Subcutaneous abdominal adipose tissue (tissue), 5 donors: ENCODE measurements around the gene IGLON5.

ENCODE experiments used
- H3K27ac ChIP-seq: one replicate; pipeline ENCODE4 v1.7.0; 2013; ENCODE audit warnings: low read depth, mild to moderate bottlenecking, inconsistent platforms, low read length, moderate library complexity
- H3K27me3 ChIP-seq, 5 donors: one replicate each; pipeline ENCODE4 v1.7.0; 2013; ENCODE audit warnings: low read length in 5 of 5, inconsistent platforms in 1 of 5; ENCODE audit not compliant: control insufficient read depth in 5 of 5, insufficient read depth in 4 of 5
- H3K36me3 ChIP-seq, 5 donors: one replicate each; pipeline ENCODE4 v1.7.0; 2013; ENCODE audit warnings: low read length in 5 of 5; ENCODE audit not compliant: control insufficient read depth in 5 of 5, insufficient read depth in 5 of 5
- H3K4me1 ChIP-seq, 5 donors: one replicate each; pipeline ENCODE4 v1.7.0; 2013; ENCODE audit warnings: low read length in 5 of 5, mild to moderate bottlenecking in 3 of 5, moderate library complexity in 1 of 5; ENCODE audit not compliant: control insufficient read depth in 5 of 5, insufficient read depth in 5 of 5
- H3K4me3 ChIP-seq, 5 donors: one replicate each; pipeline ENCODE4 v1.7.0; 2013; ENCODE audit warnings: low read length in 5 of 5, low read depth in 1 of 5
- H3K9ac ChIP-seq, 5 donors: one replicate each; pipeline ENCODE4 v1.7.0; 2013; ENCODE audit warnings: low read length in 5 of 5, mild to moderate bottlenecking in 4 of 5, moderate library complexity in 3 of 5
- H3K9me3 ChIP-seq, 5 donors: one replicate each; pipeline ENCODE4 v1.7.0; 2013; ENCODE audit warnings: low read length in 5 of 5; ENCODE audit not compliant: control insufficient read depth in 5 of 5
- donor health status: healthy.
- donor health status: healthy.
- donor health status: healthy.
- donor health status: healthy.
- donor health status: healthy.

IGLON5 gene

DNA sequence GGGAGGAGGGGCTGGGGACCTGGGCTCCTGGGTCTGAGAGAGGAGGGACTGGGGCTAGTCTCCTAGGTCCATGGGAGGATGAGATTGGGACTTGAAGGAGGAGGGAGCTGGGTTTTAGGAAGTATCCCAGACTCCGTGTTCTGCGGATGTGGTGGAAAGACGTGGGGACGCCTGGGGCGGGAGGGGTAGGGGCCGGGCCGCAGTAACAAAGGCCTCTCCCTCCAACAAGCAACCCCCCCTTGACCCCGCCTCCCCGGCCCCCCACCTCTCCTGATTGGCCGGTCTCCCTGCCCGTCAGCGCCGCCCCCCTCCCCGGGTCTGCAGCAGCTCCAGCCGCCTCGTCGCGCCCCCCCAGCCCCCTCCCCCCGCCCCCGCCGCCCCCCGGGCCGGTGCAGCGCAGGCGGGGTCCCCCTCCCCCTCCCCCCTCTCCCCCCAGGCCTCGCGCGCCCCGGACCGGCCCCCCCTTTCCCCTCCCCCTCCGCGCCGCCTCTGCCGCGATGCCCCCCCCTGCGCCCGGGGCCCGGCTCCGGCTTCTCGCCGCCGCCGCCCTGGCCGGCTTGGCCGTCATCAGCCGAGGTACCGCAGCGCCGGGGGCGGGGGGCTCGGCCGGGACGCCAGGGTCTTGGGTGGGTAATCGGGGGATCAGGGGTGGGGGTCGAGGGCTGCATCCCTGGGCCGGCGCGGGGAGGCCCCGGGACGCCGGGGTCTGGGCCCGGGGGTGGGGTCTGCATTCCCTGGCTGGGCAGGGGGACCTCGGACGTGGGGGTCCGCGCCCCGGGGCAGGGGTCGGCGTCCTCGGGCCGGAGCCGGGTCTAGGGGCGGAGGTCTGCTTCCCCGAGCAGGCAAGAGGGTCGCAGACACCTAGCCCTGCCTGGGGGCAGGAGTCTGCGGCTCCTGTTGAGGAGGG, at the start of gene IGLON5:
Gene IGLON5, plus strand, starts transcription at position 294 of the 907 bp plus-strand sequence. Its CDS starts 204 bp downstream, at position 498.
- H3K36me3 ChIP-seq, result no peaks in the 10 kb centered on the region
- peaks cover 5 to 28% (median 22%) of the 10 kb centered on the region in 5 donors for H3K27me3 ChIP-seq
- H3K9ac ChIP-seq, result no peak within 1 kb of the TSS
- no peak within 1 kb of the TSS for H3K27ac ChIP-seq
- H3K4me1 ChIP-seq, result peaks cover 0 to 6% (median 0%) of the 10 kb centered on the region in 5 donors
- H3K9me3 ChIP-seq, result peaks cover 0 to 11% (median 7%) of the 10 kb centered on the region in 5 donors
- no peak within 1 kb of the TSS for H3K4me3 ChIP-seq

DNA sequence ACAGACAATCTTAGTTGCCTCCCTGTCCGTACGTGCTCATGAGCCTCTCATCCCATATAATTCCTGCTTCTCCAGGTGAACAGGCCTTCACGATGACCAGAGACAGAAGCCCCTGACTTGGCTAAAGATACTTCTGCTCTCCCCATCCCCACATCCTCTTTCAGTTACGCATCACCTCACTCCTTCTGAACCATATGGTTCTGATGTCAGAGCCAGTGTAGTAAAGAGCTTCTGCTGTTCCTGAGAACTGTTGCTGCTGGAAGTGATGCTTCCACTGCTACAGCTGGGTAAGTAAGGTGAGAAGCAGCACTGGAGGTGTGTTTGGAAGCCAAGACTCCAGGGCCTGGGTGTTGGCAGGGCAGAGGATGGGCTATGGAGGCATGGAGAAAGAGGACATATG, 47.6 kb upstream of the IGLON5 start:
- Histone ChIP-seq H3K9ac (no peak overlapping the region), H3K4me3 (no peak overlapping the region), H3K36me3 (no peaks in the 10 kb centered on the region), H3K4me1 (peaks cover 0 to 3% (median 0%) of the 10 kb centered on the region in 5 donors), H3K27me3 (peaks cover 0 to 9% (median 7%) of the 10 kb centered on the region in 5 donors), H3K27ac (no peak overlapping the region), H3K9me3 (peaks cover 0 to 3% (median 0%) of the 10 kb centered on the region in 5 donors)

DNA sequence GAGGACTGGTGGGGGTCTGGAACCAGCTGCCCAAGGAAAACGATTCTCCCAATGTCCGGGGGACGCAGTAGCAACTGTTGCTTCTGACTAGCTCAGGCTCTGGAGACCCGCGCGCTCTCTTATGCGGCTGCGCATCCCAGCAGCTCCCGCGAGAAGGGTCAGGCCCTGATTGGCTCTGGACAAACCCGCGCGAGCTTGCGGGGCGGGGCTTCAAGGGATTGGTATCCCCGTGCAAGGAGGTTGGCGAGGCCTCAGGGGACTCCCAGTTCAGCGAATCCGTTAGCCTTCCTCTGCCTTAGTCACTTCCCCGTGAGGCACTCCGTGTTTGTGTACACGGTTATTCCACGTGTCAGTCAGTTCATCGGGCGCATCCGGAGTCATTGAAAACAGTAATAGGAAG, 40.4 kb upstream of the IGLON5 start:
- no peak overlapping the region for H3K4me3 ChIP-seq
- no peak overlapping the region for H3K27ac ChIP-seq
- peaks cover 3 to 9% (median 5%) of the 10 kb centered on the region in 5 donors for H3K27me3 ChIP-seq
- no peaks in the 10 kb centered on the region for H3K9me3 ChIP-seq
- H3K9ac ChIP-seq, result no peak overlapping the region
- H3K4me1 ChIP-seq, result peaks cover 0 to 3% (median 0%) of the 10 kb centered on the region in 5 donors
- H3K36me3 ChIP-seq, result no peaks in the 10 kb centered on the region

DNA sequence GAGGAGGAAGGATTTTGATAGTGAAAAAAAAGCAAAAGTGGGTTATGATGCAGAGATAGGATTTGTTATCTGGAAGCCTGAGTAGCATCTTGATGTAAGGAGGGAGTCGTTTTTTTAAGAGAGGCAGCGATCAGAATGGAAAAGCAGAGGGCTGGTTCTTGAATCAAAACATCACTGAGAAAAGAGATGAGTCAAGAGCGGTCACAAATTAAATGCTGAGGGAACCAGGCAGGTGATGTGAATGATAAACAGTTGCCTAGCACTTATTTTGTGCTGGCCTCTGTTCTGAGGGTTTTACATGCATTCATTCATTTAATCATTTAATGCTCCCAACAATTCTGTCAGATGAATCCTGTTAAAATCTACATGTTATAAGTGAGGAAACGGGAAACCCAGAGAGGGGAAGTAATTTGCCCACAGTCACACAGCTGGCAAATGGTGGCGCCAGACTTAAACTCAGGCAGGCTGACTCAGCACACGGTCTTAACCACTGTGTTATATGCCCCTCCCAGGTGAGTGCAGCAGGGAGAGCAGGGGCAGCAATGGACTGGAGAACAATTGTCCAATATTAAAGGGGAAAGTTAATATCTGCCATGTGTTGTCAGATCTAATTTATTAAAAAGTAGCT, 39.1 kb upstream of the IGLON5 start:
- Histone ChIP-seq H3K9me3 (no peaks in the 10 kb centered on the region), H3K4me3 (no peak overlapping the region), H3K9ac (no peak overlapping the region), H3K36me3 (no peaks in the 10 kb centered on the region), H3K27me3 (peaks cover 3 to 9% (median 5%) of the 10 kb centered on the region in 5 donors), H3K4me1 (peaks cover 0 to 3% (median 0%) of the 10 kb centered on the region in 5 donors), H3K27ac (no peak overlapping the region)

DNA sequence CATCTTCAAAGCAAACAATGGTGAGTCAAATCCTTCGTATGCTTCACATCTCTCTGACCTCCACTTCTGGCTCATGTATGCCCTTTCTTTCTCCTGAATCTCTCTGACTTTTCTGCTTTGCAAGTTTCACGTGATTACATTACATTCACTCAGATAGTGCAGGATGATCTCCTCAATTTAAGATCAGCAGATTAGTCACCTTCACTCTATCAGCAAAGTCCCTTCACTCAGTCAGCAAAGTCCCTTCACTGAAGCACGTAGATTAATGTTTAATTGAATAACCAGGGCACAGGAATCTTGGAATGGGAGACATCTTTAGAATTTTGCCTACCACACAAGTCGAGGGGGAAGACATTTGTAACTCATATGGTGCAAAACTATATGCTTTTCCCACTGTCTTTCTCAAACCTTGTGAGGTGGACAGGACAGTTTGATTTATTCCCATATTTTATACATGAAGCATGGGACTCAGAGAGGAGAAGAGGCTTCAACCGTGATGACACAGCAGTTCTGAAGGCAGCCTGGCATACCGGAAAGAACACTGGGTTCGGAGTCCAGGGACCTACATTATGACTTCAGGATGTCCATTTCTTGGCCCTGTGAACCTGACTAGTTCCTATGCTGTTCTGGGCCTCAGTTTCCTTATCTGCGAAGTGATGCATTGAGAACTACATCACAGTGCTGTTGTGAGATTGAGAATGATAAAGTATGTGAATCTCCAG, 37.2 kb upstream of the IGLON5 start:
- peaks cover 0 to 3% (median 0%) of the 10 kb centered on the region in 5 donors for H3K4me1 ChIP-seq
- no peaks in the 10 kb centered on the region for H3K36me3 ChIP-seq
- H3K27ac ChIP-seq, result no peak overlapping the region
- H3K27me3 ChIP-seq, result peaks cover 4 to 10% (median 5%) of the 10 kb centered on the region in 5 donors
- no peaks in the 10 kb centered on the region for H3K9me3 ChIP-seq
- H3K9ac ChIP-seq, result no peak overlapping the region
- no peak overlapping the region for H3K4me3 ChIP-seq

GRCh38 chr19:51277112-51277511, 34.3 kb upstream of the IGLON5 start:
- H3K4me1 ChIP-seq, result peaks cover 0 to 2% (median 0%) of the 10 kb centered on the region in 5 donors
- H3K36me3 ChIP-seq, result no peaks in the 10 kb centered on the region
- no peak overlapping the region for H3K4me3 ChIP-seq
- H3K9me3 ChIP-seq, result peaks cover 0 to 5% (median 0%) of the 10 kb centered on the region in 5 donors
- H3K27me3 ChIP-seq, result peaks cover 0 to 9% (median 0%) of the 10 kb centered on the region in 5 donors
- H3K27ac ChIP-seq, result no peak overlapping the region
- H3K9ac ChIP-seq, result no peak overlapping the region

DNA sequence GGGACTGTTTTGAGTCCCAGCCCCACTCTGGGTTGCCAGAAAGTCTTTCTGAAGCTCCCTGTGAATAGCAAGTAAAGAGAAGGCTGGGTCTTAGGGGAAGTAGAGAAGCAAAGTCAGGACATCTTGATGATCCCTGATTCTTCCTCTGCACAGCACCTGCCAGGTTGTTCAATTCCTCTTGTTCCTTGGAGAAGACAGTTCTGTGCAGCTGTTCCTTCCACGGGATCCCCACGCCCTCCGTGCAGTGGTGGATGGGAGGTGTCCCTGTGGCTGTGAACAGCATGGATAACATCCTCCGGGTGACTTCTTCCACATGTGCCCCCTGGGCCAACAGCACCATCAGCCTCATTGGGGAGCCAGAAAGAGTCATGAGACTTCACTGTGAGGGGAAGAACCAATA, 29.1 kb upstream of the IGLON5 start:
- Histone ChIP-seq H3K27me3 (peaks cover 0 to 9% (median 5%) of the 10 kb centered on the region in 5 donors), H3K36me3 (no peaks in the 10 kb centered on the region), H3K9ac (no peak overlapping the region), H3K9me3 (peaks cover 0 to 13% (median 7%) of the 10 kb centered on the region in 5 donors), H3K27ac (no peak overlapping the region), H3K4me3 (no peak overlapping the region), H3K4me1 (no peaks in the 10 kb centered on the region)

DNA sequence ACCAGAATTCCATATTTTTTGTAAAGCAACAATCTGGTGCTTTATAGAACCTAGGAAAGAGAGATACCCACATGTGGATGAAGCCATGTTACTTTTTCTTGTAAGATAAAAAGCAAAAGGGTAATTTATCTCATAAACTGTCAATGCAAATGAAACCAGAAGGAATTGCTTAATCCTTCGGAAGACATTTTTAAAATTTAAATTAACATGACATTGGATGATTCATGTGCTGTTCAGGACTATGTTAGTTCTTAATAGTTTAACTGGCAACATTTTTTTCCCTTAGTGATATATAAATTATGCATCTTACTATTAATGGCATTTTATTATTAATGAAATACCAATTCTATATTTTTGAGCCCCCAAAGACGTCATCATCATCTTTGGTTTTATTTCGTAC, 25.8 kb upstream of the IGLON5 start:
- Histone ChIP-seq H3K27me3 (peaks cover 0 to 5% (median 0%) of the 10 kb centered on the region in 5 donors), H3K4me3 (no peak overlapping the region), H3K9ac (no peak overlapping the region), H3K27ac (no peak overlapping the region), H3K9me3 (peaks cover 0 to 10% (median 7%) of the 10 kb centered on the region in 5 donors), H3K36me3 (no peaks in the 10 kb centered on the region), H3K4me1 (no peaks in the 10 kb centered on the region)

DNA sequence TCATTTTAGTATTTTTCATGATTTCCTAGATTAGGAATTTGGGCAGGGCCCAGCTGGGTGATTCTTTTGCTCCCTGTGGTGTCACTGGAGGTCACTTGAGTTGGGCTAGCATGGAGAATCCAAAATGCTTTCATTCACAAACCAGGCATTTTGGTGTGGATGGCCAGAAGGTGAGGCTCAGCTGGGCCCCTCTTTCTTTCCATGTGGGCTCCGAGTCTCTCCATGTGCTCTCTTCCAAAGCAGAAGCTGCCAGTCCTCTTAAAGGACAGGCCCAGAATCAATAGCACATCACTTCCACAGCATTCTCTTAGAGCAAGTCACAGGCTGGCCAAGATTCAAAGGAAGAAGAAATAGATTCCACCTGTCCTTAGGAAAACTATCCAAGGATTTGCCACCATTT, 21.8 kb upstream of the IGLON5 start:
- Histone ChIP-seq H3K36me3 (no peaks in the 10 kb centered on the region), H3K9me3 (peaks cover 0 to 4% (median 0%) of the 10 kb centered on the region in 5 donors)

More for the DNA sequence above, 21.8 kb upstream of the IGLON5 start:
- Histone ChIP-seq H3K4me1 (no peaks in the 10 kb centered on the region), H3K4me3 (no peak overlapping the region), H3K9ac (no peak overlapping the region), H3K27me3 (peaks cover 5 to 17% (median 13%) of the 10 kb centered on the region in 5 donors), H3K27ac (no peak overlapping the region)
